Stimulated activated CD4-positive, alpha-beta T cell treated with anti-CD3 and anti-CD28 coated beads, Interleukin-4, amount 100 ng/mL, for 4 hours (primary cell): ENCODE measurements around the gene PRR19.

Experiments
- DNase-seq, 2 experiments: peaks; one replicate each; pipeline ENCODE4 v3.0.0-alpha.2; 2020

Gene PRR19

DNA sequence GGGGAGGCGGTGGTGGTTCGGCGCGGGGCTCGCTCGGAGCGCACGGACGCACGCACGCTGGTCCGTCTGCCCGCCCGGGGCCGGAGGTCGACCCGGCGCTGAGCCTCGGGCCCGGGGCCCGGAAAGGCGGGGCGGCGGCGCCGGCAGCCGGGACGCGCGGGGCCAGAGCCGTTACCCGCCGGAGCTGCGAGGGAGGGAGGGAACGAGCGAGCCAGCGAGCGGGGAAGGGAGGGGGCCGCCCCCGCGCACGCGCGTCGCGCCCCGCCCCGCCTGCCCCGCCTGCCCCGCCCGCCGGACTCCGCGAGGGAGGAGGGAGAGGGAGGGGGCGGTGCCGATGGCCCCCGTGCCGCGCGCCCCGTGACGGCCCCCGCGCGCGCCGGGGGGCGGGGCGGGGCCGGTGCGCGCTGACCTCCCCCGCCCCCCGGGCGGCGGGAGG lies 17.8 kb upstream of the PRR19 start:
- DNase-seq: peak; percentile 84 to 85

DNA sequence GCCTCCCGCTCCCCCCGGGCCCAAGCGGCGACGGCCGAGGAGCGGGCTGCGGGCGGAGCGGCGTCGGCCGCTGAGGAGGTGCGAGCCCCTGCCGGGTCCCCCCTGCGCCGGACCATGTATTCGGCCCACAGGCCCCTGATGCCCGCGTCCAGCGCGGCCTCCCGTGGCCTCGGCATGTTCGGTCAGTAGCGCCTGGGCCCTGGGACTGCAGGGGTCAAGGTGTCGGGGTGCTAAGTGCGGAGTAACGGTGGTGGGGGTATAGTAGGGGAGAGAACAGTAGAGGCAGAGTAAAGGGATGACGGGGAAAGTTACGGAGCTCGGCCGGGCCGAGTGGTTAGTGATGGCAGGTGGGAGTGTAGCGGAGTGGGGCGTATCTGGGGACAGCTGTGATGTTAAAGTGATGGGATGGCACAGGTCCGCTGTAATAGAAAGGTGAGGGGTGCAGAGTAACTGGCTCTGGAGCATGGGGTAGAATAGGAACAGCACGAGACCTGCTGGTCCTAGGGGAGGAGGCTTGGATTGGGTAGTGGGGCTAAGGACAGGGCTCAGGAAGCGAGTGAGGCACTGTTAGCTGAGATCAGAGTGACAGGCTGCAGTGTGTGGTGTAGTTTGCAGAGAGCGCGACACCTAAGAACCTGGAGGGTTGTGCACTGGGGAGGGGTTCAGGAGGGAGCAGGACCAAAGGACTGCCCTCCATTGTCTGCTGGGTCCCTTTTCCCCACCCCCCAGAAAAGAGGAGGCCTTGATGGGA lies 17.2 kb upstream of the PRR19 start:
- DNase-seq: no peak

DNA sequence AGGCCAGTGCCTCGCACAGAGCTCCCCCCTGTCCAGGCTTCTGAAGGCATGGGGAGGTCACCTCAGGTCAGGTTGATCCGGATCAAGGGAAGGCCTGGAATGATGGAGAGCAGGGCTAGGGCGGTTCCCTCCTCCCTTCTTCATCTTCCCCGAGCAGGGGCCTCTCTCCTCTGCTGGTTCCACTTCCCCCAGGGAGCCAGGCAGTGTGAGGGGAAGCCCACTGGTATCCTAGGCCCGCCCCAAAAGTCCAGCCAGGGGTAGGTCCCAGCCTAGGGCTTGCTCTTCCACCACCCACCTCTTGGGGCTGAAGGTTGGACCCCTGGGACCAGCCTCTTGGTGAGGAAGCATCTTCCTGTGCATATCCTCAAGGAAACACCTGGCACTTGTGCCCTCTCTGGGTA lies 16.4 kb upstream of the PRR19 start:
- DNase-seq: no peak

DNA sequence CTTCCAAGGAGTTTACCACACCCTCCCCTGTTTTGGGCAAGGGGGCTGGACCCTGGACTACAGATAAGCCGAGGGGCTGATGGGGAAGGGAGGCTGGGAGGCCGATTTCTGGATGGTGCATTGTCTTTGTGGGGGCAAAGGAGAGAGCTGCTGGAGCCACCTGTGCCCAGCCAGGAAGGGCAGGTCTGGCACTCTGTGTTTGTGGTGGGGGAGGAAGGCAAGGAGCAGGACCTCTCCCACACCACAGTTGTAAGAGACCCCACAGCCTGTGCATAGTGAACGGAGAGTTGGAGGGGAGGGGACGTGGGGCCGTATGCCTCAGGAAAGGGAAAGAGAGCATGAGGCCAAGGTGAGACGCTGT lies 16.0 kb upstream of the PRR19 start:
- DNase-seq: no peak

DNA sequence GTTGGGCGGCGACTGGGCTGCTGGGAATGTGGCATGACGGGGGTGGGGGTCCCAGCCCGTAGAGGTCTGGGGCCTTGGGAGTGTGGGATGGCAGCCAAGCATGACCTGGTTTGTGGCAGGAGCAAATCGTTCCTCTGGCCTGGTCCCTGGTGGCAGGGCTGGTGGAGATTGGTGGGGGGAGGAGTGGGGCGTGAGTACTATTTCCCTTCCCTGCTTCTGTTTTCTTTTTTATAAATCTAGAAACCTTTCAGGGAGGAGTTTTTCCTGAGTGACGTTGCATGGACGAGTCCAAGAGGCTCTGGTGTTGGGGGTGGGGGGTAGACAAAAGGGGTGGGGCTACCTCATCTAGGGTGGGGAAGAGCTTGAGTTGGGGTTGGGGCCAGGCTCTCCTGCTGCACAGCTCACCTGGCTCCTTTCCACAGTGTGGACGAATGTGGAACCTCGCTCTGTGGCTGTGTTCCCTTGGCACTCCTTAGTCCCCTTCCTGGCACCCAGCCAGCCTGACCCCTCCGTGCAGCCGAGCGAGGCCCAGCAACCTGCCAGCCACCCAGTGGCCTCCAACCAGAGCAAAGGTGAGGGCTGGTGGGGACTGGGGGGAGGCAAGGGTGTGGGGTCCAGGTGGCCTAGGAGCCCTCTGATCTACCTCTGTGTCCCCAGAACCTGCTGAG lies 15.4 kb upstream of the PRR19 start:
- no peak for DNase-seq

DNA sequence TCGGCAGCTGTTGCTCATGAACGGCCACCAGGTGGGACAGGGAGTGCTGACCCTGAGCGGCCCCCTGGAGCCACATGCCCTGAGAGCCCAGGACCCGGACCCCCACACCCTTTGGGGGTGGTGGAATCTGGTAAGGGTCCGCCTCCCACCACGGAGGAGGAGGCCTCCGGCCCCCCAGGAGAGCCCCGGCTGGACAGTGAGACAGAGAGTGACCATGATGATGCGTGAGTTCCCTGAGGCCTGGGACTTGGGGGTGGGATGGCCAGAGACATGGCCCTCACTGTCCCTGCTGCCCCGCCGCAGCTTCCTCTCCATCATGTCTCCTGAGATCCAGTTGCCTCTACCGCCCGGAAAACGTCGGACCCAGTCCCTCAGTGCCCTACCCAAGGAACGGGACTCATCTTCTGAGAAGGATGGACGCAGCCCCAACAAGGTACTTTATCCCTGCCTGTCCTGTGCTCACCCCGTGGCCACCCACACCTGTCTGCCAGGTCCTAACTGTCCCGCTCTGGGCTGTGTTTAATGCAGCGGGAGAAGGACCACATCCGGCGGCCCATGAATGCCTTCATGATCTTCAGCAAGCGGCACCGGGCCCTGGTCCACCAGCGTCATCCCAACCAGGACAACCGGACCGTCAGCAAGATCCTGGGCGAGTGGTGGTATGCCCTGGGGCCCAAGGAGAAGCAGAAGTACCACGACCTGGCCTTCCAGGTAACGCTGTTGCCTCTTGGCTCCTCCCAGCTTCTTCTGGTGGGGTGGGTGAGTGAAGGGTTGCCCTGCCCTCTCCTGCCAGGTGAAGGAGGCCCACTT lies 14.7 kb upstream of the PRR19 start:
- DNase-seq: no peak

DNA sequence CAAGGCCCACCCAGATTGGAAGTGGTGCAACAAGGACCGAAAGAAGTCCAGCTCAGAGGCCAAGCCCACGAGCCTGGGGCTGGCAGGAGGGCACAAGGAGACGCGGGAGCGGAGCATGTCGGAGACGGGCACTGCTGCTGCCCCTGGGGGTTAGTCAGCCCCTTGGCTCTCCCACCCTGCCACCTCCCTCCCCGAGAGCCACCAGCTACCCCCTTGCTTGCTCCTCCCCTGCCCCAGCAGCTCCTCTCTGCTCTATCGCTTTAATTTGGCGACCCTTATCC lies 14.2 kb upstream of the PRR19 start:
- DNase-seq: no peak

DNA sequence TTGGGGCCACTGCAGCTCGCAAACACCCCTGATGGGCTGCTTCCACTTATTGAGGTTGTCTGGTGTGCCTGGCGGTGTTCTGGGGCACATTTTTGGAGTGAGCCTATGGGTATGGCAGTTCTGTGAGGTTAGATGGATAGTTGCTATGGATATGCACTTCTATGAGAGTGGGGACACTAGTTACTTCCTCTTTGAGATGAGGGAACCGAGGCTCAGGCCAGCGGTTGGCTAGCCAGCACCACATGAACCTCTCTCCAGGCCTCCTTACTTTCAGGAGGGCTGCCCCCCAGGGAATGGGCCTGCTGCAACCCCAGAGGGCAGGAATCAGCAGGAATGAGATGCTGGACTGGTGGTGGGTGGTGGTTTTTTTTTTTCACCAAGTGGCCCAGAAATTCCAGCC lies 13.5 kb upstream of the PRR19 start:
- DNase-seq: no peak

DNA sequence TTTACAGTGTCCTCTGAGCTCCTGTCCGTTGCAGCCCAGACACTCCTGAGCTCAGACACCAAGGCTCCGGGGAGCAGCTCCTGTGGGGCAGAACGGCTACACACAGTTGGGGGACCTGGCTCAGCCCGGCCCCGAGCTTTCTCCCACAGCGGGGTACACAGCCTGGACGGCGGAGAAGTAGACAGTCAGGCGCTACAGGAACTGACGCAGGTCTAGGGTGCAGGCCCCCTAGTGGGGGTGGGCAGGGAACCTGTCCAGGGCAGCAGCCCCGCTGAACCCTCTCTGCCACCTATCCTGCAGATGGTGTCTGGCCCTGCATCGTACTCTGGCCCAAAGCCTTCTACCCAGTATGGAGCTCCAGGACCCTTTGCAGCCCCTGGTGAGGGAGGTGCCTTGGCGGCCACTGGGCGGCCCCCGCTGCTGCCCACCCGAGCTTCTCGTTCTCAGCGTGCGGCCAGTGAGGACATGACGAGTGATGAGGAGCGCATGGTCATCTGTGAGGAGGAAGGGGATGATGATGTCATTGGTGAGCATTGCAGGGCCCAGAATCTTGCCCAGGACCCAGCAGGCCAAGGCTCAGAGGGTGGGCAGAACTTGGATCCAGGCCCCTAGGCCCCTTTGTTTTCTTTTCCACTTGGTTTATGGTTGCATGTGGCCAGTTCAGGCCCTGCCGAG lies 12.9 kb upstream of the PRR19 start:
- DNase-seq: no peak

DNA sequence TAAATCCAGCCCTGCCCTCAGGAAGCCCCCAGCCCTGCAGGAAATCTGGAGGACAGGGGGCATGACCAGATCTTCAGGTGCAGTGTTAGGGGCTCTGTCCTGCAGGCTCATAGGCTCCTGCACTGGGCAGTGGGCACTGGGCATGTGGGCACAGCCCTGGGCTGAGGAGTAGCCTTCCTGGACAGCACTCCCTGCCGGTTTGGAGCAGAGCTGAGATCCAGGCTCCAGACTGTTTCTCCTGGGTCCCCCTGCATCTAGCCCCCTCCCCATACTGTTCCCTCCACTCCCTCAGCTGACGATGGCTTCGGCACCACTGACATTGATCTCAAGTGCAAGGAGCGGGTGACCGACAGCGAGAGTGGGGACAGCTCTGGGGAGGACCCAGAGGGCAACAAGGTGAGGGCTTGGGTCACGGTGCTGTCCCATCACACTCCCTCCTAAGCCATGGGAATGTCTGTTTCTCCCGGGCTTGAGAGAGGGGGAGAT lies 12.3 kb upstream of the PRR19 start:
- DNase-seq: no peak

DNA sequence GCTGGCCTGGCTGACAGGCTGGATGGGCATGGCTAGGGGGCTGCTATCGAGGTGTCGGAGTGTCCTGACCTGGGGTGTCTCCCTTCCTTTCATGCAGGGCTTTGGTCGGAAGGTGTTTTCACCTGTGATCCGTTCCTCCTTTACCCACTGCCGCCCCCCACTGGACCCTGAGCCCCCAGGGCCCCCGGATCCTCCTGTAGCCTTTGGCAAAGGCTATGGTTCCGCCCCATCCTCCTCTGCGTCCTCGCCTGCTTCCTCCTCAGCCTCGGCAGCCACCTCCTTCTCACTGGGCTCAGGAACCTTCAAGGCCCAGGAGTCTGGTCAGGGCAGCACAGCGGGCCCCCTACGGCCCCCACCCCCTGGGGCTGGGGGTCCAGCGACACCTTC lies 11.8 kb upstream of the PRR19 start:
- DNase-seq: no peak

DNA sequence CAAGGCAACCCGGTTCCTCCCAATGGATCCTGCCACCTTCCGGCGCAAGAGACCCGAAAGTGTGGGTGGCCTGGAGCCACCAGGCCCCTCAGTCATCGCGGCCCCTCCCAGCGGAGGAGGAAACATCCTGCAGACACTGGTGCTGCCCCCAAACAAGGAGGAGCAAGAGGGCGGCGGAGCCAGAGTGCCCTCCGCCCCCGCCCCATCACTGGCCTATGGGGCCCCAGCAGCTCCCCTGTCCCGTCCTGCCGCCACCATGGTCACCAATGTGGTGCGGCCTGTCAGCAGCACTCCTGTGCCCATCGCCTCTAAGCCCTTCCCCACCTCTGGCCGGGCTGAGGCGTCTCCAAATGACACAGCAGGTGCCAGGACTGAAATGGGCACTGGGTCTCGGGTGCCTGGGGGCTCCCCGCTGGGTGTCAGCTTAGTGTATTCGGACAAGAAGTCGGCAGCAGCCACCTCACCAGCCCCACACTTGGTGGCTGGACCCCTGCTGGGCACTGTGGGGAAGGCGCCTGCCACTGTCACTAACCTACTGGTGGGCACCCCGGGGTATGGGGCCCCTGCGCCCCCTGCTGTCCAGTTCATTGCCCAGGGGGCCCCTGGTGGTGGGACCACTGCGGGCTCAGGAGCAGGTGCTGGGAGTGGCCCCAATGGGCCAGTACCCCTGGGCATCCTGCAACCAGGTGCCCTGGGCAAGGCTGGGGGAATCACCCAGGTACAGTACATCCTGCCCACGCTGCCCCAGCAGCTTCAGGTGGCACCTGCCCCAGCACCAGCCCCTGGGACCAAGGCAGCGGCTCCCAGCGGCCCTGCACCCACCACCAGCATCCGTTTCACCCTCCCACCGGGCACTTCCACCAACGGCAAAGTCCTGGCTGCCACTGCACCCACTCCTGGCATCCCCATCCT lies 11.2 kb upstream of the PRR19 start:
- peak; percentile 54 to 57 for DNase-seq

DNA sequence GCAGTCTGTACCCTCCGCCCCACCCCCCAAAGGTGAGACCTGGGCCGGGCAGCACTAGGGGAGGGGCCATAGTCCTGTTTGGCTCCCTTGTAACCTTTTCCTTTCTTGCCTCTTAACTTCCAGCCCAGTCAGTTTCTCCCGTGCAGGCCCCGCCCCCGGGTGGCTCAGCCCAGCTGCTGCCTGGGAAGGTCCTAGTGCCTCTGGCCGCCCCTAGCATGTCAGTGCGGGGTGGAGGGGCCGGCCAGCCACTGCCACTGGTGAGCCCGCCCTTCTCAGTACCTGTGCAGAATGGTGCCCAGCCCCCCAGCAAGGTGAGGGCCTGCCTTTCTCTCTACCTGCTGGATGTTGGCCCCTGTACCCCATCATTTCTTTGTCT lies 10.5 kb upstream of the PRR19 start:
- no peak for DNase-seq

DNA sequence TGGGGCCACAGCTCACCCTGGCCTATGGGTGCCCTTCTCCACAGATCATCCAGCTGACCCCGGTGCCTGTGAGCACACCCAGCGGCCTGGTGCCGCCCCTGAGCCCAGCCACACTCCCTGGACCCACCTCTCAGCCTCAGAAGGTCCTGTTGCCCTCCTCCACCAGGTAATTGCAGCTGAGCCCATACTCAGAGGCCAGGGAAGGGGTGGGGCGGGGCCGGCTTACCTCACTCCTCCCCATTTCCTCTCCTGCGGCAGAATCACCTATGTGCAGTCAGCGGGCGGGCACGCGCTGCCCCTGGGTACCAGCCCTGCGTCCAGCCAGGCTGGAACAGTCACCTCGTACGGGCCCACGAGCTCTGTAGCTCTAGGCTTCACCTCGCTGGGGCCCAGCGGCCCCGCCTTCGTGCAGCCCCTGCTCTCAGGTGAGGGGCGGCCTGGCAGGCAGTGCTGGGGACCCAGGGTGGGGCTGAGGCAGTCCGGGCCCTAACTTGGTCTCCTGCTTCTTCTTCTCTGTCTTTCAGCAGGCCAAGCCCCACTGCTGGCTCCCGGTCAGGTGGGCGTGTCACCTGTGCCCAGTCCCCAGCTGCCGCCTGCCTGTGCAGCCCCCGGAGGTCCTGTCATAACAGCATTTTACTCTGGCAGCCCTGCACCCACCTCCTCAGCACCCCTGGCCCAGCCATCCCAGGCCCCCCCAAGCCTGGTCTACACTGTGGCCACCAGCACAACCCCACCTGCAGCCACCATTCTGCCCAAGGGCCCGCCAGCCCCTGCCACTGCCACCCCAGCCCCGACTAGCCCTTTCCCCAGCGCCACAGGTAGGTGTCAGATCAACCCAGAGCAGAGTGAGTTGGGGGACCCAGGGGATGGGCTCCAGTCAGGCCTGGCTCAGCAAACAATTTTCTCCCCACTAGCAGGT lies 9.6 kb upstream of the PRR19 start:
- no peak for DNase-seq

DNA sequence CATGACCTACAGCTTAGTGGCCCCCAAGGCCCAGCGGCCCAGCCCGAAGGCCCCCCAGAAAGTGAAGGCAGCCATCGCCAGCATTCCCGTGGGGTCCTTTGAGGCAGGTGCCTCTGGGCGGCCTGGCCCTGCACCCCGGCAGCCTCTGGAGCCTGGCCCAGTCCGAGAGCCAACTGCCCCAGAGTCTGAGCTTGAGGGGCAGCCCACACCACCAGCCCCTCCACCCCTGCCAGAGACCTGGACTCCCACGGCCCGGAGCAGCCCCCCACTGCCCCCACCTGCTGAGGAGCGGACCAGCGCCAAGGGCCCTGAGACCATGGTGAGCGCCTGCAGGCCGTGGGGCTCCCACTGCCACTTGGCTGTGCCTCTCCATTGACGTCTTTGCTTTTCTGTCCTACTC lies 9.0 kb upstream of the PRR19 start:
- no peak for DNase-seq

DNA sequence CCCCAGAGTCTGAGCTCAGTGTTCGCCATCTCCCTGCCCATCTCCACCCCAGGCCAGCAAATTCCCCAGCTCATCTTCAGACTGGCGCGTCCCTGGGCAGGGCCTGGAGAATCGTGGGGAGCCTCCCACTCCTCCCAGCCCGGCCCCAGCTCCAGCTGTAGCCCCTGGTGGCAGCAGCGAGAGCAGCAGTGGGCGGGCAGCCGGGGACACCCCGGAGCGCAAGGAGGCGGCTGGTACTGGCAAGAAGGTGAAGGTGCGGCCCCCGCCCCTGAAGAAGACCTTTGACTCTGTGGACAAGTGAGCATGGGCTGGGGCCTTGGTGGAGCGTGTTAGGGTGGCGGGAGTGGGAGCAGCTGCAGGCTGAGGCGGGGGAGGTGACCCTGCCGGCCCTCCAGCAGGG lies 8.4 kb upstream of the PRR19 start:
- DNase-seq: no peak

DNA sequence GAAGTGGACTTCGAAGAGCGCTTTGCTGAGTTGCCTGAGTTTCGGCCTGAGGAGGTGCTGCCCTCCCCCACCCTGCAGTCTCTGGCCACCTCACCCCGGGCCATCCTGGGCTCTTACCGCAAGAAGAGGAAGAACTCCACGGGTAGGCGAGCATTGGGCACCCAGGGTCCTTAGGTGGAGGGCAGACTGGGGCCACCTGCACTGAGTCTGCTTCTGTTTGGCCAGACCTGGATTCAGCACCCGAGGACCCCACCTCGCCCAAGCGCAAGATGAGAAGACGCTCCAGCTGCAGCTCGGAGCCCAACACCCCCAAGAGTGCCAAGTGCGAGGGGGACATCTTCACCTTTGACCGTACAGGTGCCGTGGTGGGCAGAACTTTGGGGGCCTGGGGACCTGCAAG lies 8.0 kb upstream of the PRR19 start:
- DNase-seq: no peak

DNA sequence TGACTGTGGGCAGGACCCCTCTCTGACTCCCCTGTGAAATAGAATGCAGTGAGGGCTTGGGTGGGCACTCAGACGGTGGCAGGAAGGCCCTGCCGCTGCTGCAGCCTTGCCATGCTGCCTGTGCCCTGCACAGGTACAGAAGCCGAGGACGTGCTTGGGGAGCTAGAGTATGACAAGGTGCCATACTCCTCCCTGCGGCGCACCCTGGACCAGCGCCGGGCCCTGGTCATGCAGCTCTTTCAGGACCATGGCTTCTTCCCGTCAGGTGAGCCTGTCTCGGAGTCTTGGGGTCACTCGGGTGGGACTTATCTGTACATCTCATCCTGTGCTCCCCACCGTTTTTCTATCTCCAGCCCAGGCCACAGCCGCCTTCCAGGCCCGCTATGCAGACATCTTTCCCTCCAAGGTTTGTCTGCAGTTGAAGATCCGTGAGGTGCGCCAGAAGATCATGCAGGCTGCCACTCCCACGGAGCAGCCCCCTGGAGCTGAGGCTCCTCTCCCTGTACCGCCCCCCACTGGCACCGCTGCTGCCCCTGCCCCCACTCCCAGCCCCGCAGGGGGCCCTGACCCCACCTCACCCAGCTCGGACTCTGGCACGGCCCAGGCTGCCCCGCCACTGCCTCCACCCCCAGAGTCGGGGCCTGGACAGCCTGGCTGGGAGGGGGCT lies 7.3 kb upstream of the PRR19 start:
- DNase-seq: no peak

DNA sequence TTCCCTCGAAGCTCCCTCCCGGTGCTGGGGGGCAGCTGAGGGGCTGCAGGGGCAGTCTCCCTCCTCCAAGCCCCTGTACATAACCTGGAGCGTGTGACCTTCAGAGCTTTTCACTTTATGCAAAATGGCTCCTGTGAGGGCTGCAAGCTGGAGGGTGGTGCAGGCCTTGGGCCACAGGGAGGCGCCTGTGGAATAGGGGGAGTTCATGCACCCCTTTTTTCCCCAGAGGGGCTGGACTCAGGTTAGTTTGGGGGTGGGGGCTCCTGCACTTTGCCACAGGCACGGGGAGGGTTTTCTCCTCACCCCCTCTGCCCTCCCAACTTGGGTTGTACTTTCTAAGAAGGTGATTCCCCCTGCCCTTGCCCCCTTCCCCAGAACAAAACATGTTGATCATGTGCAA lies 6.6 kb upstream of the PRR19 start:
- DNase-seq: no peak

DNA sequence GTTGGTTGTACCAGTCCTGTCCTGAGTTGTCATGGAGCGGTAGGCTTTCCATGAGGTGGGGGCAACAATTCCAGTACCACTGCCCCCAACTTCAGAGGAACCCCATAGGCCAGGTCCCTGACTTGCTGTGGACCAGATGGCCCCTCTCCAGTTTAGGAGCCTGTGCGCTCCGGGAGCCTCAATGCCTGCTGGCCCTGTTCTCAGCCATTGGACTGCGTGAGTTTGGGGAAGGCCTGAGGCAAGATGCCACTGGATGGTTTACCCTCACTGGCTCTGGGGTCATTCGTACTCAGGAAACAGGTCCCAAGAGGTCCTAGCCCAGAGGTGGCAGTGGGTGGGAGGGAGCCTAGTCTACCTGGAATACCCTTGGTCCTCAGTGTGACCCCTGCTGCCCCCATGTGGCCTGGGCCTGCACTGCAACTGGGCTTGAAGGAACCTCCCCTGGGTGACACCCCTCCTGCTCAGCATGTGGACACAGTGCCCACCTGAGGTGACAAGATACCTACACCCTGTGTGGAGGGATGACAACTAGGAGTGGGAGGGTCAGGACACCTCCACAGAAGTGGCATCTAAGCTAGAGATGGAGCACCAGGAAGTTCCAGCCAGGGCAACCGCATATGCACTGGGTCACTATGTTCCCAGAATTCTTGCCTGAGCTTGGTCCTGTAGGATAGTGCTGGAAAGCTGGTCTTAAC lies 6.0 kb upstream of the PRR19 start:
- DNase-seq: peak; percentile 84 to 90
